Activated B cell treated with CpG ODN at 0.5 μM for 24 hours (primary cell): ENCODE measurements around the gene CTCF. TPM values are rescaled to one million over a fixed set of nuclear protein-coding genes. Genes with fewer than 3 reads are reported as not detected.

Experiments used
- ATAC-seq: fragments of 200-7000 bp; cut with Tn5 transposase; one replicate; pipeline ENCODE4 v1.10.0; 2021; ENCODE audit warnings: low read depth, mild to moderate bottlenecking, moderate library complexity
- CTCF ChIA-PET: fragments of 350-600 bp; sonication (Branson Sonifier 250); formaldehyde crosslinking; loops from one replicate; lab custom pipeline; 2021; ENCODE audit warnings: antibody characterized with exemption; lab: Charles Lee
- POLR2A ChIA-PET: fragments of 350-600 bp; sonication (Branson Sonifier 250); formaldehyde crosslinking; loops from one replicate; lab custom pipeline; 2021; ENCODE audit warnings: antibody characterized with exemption; lab: Charles Lee
- DNase-seq: peaks from one replicate; pipeline ENCODE4 v3.0.0; 2022
- H3K27ac Mint-ChIP-seq: one replicate; pipeline ENCODE4 v1.8.0; 2020; ENCODE audit warnings: mixed read lengths
- H3K27me3 Mint-ChIP-seq: one replicate; pipeline ENCODE4 v1.8.0; 2021; ENCODE audit warnings: mixed read lengths
- H3K36me3 Mint-ChIP-seq: one replicate; pipeline ENCODE4 v1.8.0; 2021; ENCODE audit warnings: low read depth, mixed read lengths
- H3K4me1 Mint-ChIP-seq: one replicate; pipeline ENCODE4 v1.8.0; 2021; ENCODE audit warnings: mixed read lengths
- H3K4me3 Mint-ChIP-seq: one replicate; pipeline ENCODE4 v1.8.0; 2020; ENCODE audit warnings: mild to moderate bottlenecking, mixed read lengths
- H3K9me3 Mint-ChIP-seq: one replicate; pipeline ENCODE4 v1.8.0; 2020; ENCODE audit warnings: mixed read lengths
- intact Hi-C: fragments of 100-400 bp; cut with micrococcal nuclease; formaldehyde crosslinking; loops from one replicate; pipeline ENCODE4 v1.15.1; 2024
- total RNA-seq: library from RNA; stranded (reverse); gene quantifications from 2 replicates; pipeline ENCODE4 v1.2.3, GENCODE V29; 2022
- TF ChIP-seq, protein P1 (sequence below): fragments of 200-600 bp; IDR thresholded peaks from one replicate; pipeline ENCODE4 v1.8.0; 2022; ENCODE audit warnings: antibody characterized with exemption, mild to moderate bottlenecking

The CTCF gene
- total RNA-seq, 1 donor from 2014 or later = 59.6 TPM

DNA sequence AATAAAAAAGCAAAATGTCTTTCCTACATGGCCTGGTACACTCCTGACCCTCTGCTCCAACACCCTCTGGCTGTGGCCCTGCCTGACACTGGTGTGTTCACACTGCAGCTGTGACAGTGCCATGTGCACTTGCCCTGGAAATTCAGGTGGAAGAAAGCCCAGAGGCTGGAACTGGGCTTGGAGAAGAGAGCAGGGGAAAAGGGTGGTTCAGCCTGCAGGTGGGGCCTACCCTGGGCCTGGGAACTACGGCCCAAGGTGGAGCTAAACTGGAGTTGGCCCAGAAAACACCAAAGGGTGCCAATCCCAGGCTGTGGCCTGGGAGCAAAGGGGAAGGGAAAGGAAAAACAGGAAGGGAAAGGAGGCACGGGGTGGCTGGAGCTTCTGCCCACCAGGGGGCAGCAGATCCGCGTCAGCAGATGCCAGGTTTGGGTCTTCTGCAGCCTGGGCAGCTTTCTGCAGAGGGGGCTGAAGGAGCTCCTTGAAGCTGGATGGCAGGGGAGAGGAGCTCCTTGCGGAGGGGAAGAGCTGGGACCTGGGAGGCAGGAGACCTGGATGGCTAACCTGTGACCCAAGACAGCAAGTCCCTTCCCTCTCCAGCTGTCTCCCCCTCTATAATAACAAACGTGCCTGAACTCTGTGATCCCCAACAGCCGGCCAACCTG lies 15.4 kb upstream of the CTCF start:
- ATAC-seq = no peak
- ChIA-PET POLR2A (interaction anchor here (0.6 to 5.9 kb wide), 22 partner anchors 10 to 172 kb away, joined by 4 to 133 read pairs (median 6); partner anchors contain the start of genes ACD, ATP6V0D1, C16orf86 and CARMIL2), CTCF (interaction anchor here (0.7 to 10.6 kb wide), 28 partner anchors 9 to 125 kb away, joined by 3 to 200 read pairs (median 6); partner anchors contain the start of genes ACD, ATP6V0D1, C16orf86 and CARMIL2)
- intact Hi-C loops = loop anchor here (1.0 to 2.0 kb wide), 5 partner anchors 15 to 121 kb away; partner anchors contain the start of gene CTCF
- peak overlapping the region; percentile 95 for H3K27ac Mint-ChIP-seq
- no peaks in the 10 kb centered on the region for H3K27me3 Mint-ChIP-seq
- H3K9me3 Mint-ChIP-seq = no peaks in the 10 kb centered on the region
- peaks cover 87% of the 10 kb centered on the region for H3K4me1 Mint-ChIP-seq
- TF ChIP-seq, protein P1, sequence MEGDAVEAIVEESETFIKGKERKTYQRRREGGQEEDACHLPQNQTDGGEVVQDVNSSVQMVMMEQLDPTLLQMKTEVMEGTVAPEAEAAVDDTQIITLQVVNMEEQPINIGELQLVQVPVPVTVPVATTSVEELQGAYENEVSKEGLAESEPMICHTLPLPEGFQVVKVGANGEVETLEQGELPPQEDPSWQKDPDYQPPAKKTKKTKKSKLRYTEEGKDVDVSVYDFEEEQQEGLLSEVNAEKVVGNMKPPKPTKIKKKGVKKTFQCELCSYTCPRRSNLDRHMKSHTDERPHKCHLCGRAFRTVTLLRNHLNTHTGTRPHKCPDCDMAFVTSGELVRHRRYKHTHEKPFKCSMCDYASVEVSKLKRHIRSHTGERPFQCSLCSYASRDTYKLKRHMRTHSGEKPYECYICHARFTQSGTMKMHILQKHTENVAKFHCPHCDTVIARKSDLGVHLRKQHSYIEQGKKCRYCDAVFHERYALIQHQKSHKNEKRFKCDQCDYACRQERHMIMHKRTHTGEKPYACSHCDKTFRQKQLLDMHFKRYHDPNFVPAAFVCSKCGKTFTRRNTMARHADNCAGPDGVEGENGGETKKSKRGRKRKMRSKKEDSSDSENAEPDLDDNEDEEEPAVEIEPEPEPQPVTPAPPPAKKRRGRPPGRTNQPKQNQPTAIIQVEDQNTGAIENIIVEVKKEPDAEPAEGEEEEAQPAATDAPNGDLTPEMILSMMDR = peak; percentile 95
- H3K4me3 Mint-ChIP-seq = peak overlapping the region; percentile 58
- H3K36me3 Mint-ChIP-seq = peaks cover 63% of the 10 kb centered on the region
- peak; percentile 73 for DNase-seq

DNA sequence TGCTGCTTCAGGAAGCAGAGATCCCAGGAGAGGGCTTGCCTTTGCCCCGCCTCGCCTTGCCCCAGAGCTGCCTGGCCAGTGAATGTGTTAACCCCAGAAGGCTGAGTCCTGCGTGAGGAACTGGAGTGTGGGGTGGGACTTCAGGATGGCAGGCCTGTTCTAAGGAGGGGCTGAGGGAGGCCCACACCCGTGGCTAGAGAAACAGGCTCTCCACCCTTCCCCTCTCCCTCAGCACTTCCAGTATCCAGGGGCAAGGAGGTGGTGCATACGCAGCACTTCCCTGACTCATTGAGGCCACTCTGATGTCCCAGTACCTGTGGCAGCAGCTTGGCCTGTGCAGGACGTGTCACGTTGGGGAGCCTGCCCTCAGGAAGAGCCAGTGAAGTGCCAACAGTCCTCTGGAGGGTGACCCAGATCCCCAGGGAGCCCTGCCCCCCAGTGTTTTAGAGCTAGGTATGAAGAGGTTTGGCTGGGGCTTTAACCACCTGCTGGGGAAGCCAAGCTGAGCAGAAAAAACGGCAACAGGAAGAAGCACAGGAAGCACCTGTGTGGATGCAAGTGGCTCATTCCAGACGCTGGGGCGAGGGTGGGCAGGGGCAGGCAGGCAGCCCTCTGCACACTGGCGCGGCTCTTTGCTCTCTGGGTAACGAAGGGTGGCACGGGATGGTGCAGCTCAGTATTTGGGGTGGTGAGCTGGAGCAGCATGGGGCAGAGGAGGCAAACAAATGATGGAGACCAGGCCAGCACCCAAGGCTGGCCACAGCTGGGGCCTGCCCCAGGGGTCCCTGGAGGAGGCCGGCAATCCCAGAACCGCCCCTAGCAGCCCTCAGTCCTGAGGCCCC lies 14.7 kb upstream of the CTCF start:
- H3K9me3 Mint-ChIP-seq = no peaks in the 10 kb centered on the region
- peak overlapping the region; percentile 58 for H3K4me3 Mint-ChIP-seq
- no peaks in the 10 kb centered on the region for H3K27me3 Mint-ChIP-seq
- H3K27ac Mint-ChIP-seq = peak overlapping the region; percentile 95
- ATAC-seq = peak; percentile 66
- ChIA-PET POLR2A (interaction anchor here (0.5 to 5.9 kb wide), 26 partner anchors 8 to 518 kb away, joined by 3 to 133 read pairs (median 5); partner anchors contain the start of genes ACD, ATP6V0D1, C16orf86 and CARMIL2), CTCF (interaction anchor here (0.7 to 10.6 kb wide), 30 partner anchors 9 to 125 kb away, joined by 3 to 200 read pairs (median 6); partner anchors contain the start of genes ACD, ATP6V0D1, C16orf86 and CARMIL2)
- peaks cover 87% of the 10 kb centered on the region for H3K4me1 Mint-ChIP-seq
- peaks cover 59% of the 10 kb centered on the region for H3K36me3 Mint-ChIP-seq
- DNase-seq = peak; percentile 60
- TF ChIP-seq, protein P1 = no peak
- intact Hi-C loops = loop anchor here (1.0 to 2.0 kb wide), 6 partner anchors 9 to 121 kb away; partner anchors contain the start of gene CTCF

DNA sequence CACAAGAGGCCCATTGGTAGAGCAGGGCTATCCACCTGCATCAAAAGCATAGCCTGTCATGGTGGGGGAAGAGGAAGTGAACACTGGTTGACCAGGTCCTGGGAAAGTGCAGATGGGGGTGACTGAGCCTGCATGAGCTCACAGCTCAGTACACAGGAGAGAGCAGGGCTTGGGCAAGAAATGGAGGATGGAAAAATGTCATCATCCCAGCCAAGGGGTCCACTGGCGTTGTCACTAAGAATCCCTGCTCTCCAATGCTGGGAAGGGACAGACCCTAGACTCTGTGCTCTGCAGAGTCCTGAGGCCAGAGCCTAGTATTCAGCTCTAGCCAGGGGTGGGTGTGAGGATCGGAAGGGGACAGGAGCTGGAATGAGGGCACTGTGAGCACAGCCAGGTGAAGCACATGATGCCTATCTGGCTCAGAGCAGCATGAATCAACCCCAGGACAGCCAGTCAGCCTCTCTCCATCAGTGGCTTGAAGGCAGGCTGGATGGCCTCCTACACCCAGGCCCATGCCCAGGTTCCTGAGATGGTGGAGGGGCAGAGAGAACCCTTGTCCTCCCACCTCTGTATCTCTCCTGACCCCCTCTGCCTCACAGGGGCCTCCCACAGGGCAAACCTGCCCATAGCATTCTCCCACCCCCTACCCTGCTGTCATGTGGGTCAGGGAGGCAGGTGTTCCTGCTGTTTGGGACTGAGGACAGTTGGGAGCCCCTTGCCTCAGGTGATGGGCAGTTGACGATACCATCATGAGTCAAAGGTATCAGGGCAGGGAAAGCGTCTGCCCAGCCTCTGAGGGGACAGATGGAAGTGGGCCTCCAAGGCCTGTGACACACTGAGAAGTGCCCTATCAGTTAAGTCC lies 13.8 kb upstream of the CTCF start:
- DNase-seq (no peak), ATAC-seq (peak; percentile 73)
- ChIA-PET POLR2A (interaction anchor here (0.5 to 5.9 kb wide), 20 partner anchors 8 to 518 kb away, joined by 3 to 133 read pairs (median 6); partner anchors contain the start of genes ATP6V0D1, C16orf86, CARMIL2 and CTCF), CTCF (interaction anchor here (0.8 to 10.6 kb wide), 16 partner anchors 8 to 120 kb away, joined by 3 to 200 read pairs (median 21); partner anchors contain the start of genes ATP6V0D1, C16orf86, CARMIL2 and CTCF)
- Mint-ChIP-seq H3K36me3 (peaks cover 53% of the 10 kb centered on the region), H3K27me3 (no peaks in the 10 kb centered on the region), H3K4me3 (peak overlapping the region; percentile 58), H3K9me3 (no peaks in the 10 kb centered on the region), H3K4me1 (peaks cover 89% of the 10 kb centered on the region), H3K27ac (peak overlapping the region; percentile 95)
- intact Hi-C loops = loop anchor here (1.0 kb wide), 1 partner anchor 8 kb away; no protein-coding TSS in a partner anchor
- TF ChIP-seq, protein P1 = no peak

DNA sequence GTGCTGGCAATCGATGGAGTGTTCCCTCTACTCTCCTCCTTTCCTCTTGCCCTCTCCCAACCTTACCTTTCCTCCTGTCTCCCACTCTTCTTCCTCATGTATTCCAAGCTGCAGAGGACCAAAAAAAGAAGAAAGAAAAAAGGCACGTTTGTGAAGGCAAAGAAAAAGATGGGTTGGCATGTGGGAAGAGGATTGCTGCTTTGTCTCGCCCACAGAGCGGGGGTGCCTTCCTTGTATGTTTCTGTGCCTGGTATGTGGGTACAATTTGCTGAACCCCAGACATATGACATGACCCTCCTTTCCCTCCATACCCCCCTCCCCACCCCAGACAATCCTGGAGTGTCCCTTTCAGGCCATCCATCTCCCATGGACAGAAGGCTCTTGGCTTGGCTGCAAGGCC lies 13.1 kb upstream of the CTCF start:
- Mint-ChIP-seq H3K9me3 (no peaks in the 10 kb centered on the region), H3K4me1 (peaks cover 88% of the 10 kb centered on the region), H3K27ac (peak overlapping the region; percentile 95), H3K27me3 (no peaks in the 10 kb centered on the region), H3K36me3 (peaks cover 48% of the 10 kb centered on the region), H3K4me3 (no peak overlapping the region)
- no peak for DNase-seq
- TF ChIP-seq, protein P1 = no peak
- POLR2A ChIA-PET = interaction anchor here (4.5 to 5.9 kb wide), 2 partner anchors 12 to 13 kb away, joined by 51 to 52 read pairs; partner anchors contain the start of gene CTCF
- no peak for ATAC-seq
- intact Hi-C loops = no loop called here
- CTCF ChIA-PET = interaction anchor here (5.3 to 10.6 kb wide), 2 partner anchors 16 to 95 kb away, joined by 113 to 200 read pairs; partner anchors contain the start of genes CARMIL2 and CTCF
